Tongue (tissue), 2 donors: ENCODE measurements around the gene CCDC88B. TPM values are rescaled to one million over a fixed set of nuclear protein-coding genes. Genes with fewer than 3 reads are reported as not detected.
"Not testable (repeated sequence)": the region's sequence is repeated elsewhere in the genome, so short reads cannot be mapped to it uniquely, and the experiment has no call there.

Experiments
- DNase-seq: peaks from one replicate; pipeline ENCODE4 v3.0.0-alpha.2; 2015
- total RNA-seq: library from RNA; depleted of rRNA; stranded (reverse); fragments of >200 nt; gene quantifications from one replicate; pipeline ENCODE4 v1.2.3, GENCODE V29; 2014

CCDC88B gene
- total RNA-seq, 1 donor from 2014 or later = 6.4 TPM

- peak; percentile 93 for DNase-seq
Observed at GRCh38 chr11:64304316-64305072, 35.5 kb upstream of the CCDC88B start.

- DNase-seq = peak; percentile 99
Observed at GRCh38 chr11:64305075-64305690, 34.8 kb upstream of the CCDC88B start, which contains the start of gene ESRRA. TSS of gene ESRRA (plus strand) at chr11:64305524. CDS start at chr11:64307180, 1,656 bp downstream.

GRCh38 chr11:64305691-64306562 lies 34.1 kb upstream of the CCDC88B start:
- DNase-seq = peak; percentile 61

- no peak for DNase-seq
Observed at GRCh38 chr11:64306563-64306875, 33.5 kb upstream of the CCDC88B start.

GRCh38 chr11:64306876-64307622 lies 33.0 kb upstream of the CCDC88B start:
- no peak for DNase-seq

- DNase-seq = not testable (repeated sequence)
Observed at GRCh38 chr11:64307795-64308194, 32.2 kb upstream of the CCDC88B start.

GRCh38 chr11:64312947-64313346 lies 27.1 kb upstream of the CCDC88B start:
- no peak for DNase-seq

GRCh38 chr11:64313491-64314145 lies 26.4 kb upstream of the CCDC88B start:
- DNase-seq = peak; percentile 55

GRCh38 chr11:64314146-64314804 lies 25.7 kb upstream of the CCDC88B start:
- no peak for DNase-seq

- DNase-seq = no peak
Observed at GRCh38 chr11:64314805-64315561, 25.0 kb upstream of the CCDC88B start.

GRCh38 chr11:64315667-64316526 lies 24.1 kb upstream of the CCDC88B start:
- DNase-seq = not testable (repeated sequence)

- no peak for DNase-seq
Observed at GRCh38 chr11:64316672-64317324, 23.2 kb upstream of the CCDC88B start.

GRCh38 chr11:64317325-64317960 lies 22.6 kb upstream of the CCDC88B start, which contains the start of gene TRMT112:
TSS of gene TRMT112 (minus strand) at chr11:64317559. CDS start at chr11:64317526, 33 bp downstream.
- peak; percentile 99 for DNase-seq

- DNase-seq = peak; percentile 99
Observed at GRCh38 chr11:64317961-64318765, 21.8 kb upstream of the CCDC88B start, which contains the start of gene PRDX5. TSS of gene PRDX5 (plus strand) at chr11:64318121. CDS start at chr11:64318216, 95 bp downstream.

- no peak for DNase-seq
Observed at GRCh38 chr11:64318766-64319761, 20.9 kb upstream of the CCDC88B start.

GRCh38 chr11:64320556-64320955 lies 19.4 kb upstream of the CCDC88B start:
- no peak for DNase-seq
